Pancreas (tissue), 10 donors: ENCODE data around the gene GRPEL2. TPM values are rescaled to one million over a fixed set of nuclear protein-coding genes. Genes with fewer than 3 reads are reported as not detected.

Experiments
- ATAC-seq, 4 donors: fragments of 200-7000 bp; cut with Tn5 transposase; one replicate each; pipeline versions ENCODE4 v1.8.0 to v1.9.1; 2020; ENCODE audit warnings: mild to moderate bottlenecking in 4 of 4, moderate library complexity in 4 of 4
- DNase-seq, 6 donors: peaks; one replicate each; pipeline ENCODE4 v3.0.0-alpha.2; 2020
- FAIRE-seq: peaks from 2 replicates; lab custom pipeline; 2012; peaks lifted over from hg19 to GRCh38; lab: Jason Lieb, UNC
- H3K27ac ChIP-seq, 4 donors: fragments of 200-600 bp; sonication (generic); 1 replicate in 3 of 4; 2 replicates in 1 of 4; pipeline versions ENCODE4 v1.5.0 to v1.8.0; 2020
- H3K27me3 ChIP-seq, 4 donors: fragments of 200-600 bp; one replicate each; pipeline ENCODE4 v1.8.0; 2021
- H3K36me3 ChIP-seq, 3 donors: fragments of 200-600 bp; sonication (generic) in 1 of 3; one replicate each; pipeline versions ENCODE4 v1.5.0 to v1.8.0; 2020 to 2021
- H3K4me1 ChIP-seq, 3 donors: fragments of 200-600 bp; one replicate each; pipeline ENCODE4 v1.8.0; 2021
- H3K4me3 ChIP-seq, 4 donors: fragments of 200-600 bp; sonication (generic) in 2 of 4; one replicate each; pipeline versions ENCODE4 v1.5.0 to v1.8.0; 2020 to 2021
- H3K9me3 ChIP-seq, 4 donors: fragments of 200-600 bp; one replicate each; pipeline ENCODE4 v1.8.0; 2021
- WGBS, 2 donors: extraction: QIAGEN DNeasy Blood & Tissue Kit; methylation state at CpG; one replicate each; pipeline ENCODE4 v1.1.7; 2013; 5-methylcytosine and 5-hydroxymethylcytosine counted together
- intact Hi-C, 3 donors: fragments of 100-400 bp; cut with DNase I; formaldehyde crosslinking; loops; one replicate each; pipeline versions ENCODE4 v1.11.1 to v1.14.2; 2022
- polyA plus RNA-seq, 2 donors: library from polyadenylated mRNA; stranded (reverse); fragments of 200-250 nt; gene quantifications; one replicate each; pipeline ENCODE4 v1.2.3, GENCODE V29; 2013
- total RNA-seq, 6 donors: library from RNA; stranded (reverse); fragmentation: NEBNext Ultra II Directional in 4 of 6; extraction: Animal tissue kit (Norgen Biotek cat#: 25700) in 4 of 6; gene quantifications; one replicate each; pipeline versions ENCODE4 v1.2.1 to v1.2.4, GENCODE V29; 2021 to 2023
- TF ChIP-seq, protein P1 (sequence below), 4 donors: fragments of 200-600 bp; sonication (generic) in 3 of 4; IDR thresholded peaks; one replicate each; pipeline versions ENCODE4 v1.5.0 to v1.8.0; 2021; ENCODE audit warnings: antibody characterized with exemption in 4 of 4
- donor health status: healthy with polysubstance abuse.
- donor health status: DM: no; HTN: no; CAD: no; lungs with moderate emphysema.
- donor health status: DM: no; HTN: no; CAD: no.
- donor health status: control.
- donor health status: control.
- donor health status: Bipolar disorder and iron deficiency.
- donor health status: DM: yes; HTN: yes; CAD: no.
- donor health status: DM: no; HTN: no; CAD: no.
- donor health status: DM: no; HTN: no; CAD: no.
- donor health status: DM: yes; HTN: yes; CAD: no.

GRPEL2 gene
- total and polyA plus RNA-seq, 8 donors = 2.1 to 9.0 (median 4.4) TPM

GRCh38 chr5:149323210-149323609, 22.1 kb upstream of the GRPEL2 start:
- Histone ChIP-seq H3K4me3 (no peak overlapping the region), H3K36me3 (no peaks in the 10 kb centered on the region), H3K27me3 (no peaks in the 10 kb centered on the region), H3K4me1 (peaks cover 7 to 10% (median 9%) of the 10 kb centered on the region in 3 donors), H3K27ac (no peak overlapping the region), H3K9me3 (no peaks in the 10 kb centered on the region)
- intact Hi-C loops = no loop called here
- TF ChIP-seq, protein P1, sequence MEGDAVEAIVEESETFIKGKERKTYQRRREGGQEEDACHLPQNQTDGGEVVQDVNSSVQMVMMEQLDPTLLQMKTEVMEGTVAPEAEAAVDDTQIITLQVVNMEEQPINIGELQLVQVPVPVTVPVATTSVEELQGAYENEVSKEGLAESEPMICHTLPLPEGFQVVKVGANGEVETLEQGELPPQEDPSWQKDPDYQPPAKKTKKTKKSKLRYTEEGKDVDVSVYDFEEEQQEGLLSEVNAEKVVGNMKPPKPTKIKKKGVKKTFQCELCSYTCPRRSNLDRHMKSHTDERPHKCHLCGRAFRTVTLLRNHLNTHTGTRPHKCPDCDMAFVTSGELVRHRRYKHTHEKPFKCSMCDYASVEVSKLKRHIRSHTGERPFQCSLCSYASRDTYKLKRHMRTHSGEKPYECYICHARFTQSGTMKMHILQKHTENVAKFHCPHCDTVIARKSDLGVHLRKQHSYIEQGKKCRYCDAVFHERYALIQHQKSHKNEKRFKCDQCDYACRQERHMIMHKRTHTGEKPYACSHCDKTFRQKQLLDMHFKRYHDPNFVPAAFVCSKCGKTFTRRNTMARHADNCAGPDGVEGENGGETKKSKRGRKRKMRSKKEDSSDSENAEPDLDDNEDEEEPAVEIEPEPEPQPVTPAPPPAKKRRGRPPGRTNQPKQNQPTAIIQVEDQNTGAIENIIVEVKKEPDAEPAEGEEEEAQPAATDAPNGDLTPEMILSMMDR (IDR thresholded peaks at IDR 0.05) = no peak
- ATAC-seq (no peak), DNase-seq (no peak), FAIRE-seq (no peak)

- H3K9me3 ChIP-seq = no peaks in the 10 kb centered on the region
- peaks cover 7 to 10% (median 9%) of the 10 kb centered on the region in 3 donors for H3K4me1 ChIP-seq
- TF ChIP-seq, protein P1 (IDR thresholded peaks at IDR 0.05) = no peak
- DNase-seq (no peak), FAIRE-seq (no peak), ATAC-seq (no peak)
- 65 to 76% methylated on average over 2 of the region's 2 CpGs for WGBS, 2 donors
- no peaks in the 10 kb centered on the region for H3K27me3 ChIP-seq
- H3K36me3 ChIP-seq = no peaks in the 10 kb centered on the region
- intact Hi-C loops = no loop called here
- H3K4me3 ChIP-seq = no peak overlapping the region
- no peak overlapping the region for H3K27ac ChIP-seq
These were observed 21.6 kb upstream of the GRPEL2 start for GRCh38 chr5:149323621-149324205.

DNA sequence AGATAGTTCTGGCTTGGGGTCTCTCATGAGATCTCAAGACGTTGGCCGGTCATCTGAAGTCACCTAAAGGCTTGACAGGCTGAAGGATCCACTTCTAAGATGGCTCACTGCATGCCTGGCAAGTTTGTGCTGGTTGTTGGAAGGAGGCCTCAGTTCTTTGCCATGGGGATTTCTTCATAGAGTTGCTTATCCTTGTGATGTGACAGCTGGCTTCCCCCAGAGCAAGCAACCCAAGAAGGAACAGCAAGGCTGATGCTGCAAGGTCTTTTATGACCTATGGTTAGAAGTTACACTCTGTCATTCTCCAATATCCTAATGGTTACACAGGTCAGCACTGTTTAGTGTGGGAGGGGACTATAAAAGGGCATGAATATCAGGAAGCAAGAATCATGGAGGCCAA, 20.7 kb upstream of the GRPEL2 start:
- Histone ChIP-seq H3K4me3 (no peak overlapping the region), H3K9me3 (no peaks in the 10 kb centered on the region), H3K27me3 (no peaks in the 10 kb centered on the region), H3K27ac (no peak overlapping the region), H3K4me1 (peaks cover 7 to 10% (median 9%) of the 10 kb centered on the region in 3 donors), H3K36me3 (no peaks in the 10 kb centered on the region)
- WGBS, 2 donors = 87 to 92% methylated on average over 2 of the region's 2 CpGs
- FAIRE-seq (no peak), DNase-seq (no peak), ATAC-seq (no peak)
- TF ChIP-seq, protein P1 (IDR thresholded peaks at IDR 0.05) = no peak
- intact Hi-C loops = no loop called here

DNA sequence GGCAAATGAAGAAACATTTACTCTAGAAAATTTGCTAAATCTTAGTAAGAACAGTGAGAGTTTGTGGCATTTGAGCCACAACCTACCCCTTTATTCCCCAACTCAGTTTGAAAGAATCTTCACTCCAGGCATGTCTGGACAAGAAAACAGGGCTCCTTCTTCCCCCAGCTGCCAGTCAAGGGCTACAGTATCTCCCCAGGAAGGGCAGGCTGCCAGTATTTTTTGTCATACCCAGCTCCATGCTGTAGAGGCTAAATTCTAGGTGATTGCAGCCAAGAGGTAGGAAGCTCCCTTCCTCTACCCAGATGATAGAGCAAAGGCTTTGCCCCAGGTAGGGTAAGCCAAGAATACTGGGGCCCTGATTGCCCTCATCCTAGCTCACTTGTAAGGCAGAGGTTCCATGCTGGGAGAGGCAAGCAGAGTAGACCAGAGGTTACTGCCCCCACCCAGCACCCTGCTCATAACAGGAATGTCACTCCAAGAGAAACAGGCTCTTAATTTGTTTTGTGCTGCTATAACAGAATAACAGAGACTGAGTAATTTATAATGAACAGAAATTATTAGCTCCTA, 20.0 kb upstream of the GRPEL2 start:
- no peak overlapping the region for H3K4me3 ChIP-seq
- TF ChIP-seq, protein P1 (IDR thresholded peaks at IDR 0.05) = no peak
- H3K36me3 ChIP-seq = no peaks in the 10 kb centered on the region
- ATAC-seq = no peak
- H3K27me3 ChIP-seq = no peaks in the 10 kb centered on the region
- intact Hi-C loops = no loop called here
- H3K4me1 ChIP-seq = peaks cover 6 to 9% (median 8%) of the 10 kb centered on the region in 3 donors
- no peak overlapping the region for H3K27ac ChIP-seq
- H3K9me3 ChIP-seq = no peaks in the 10 kb centered on the region
- DNase-seq = no peak
- no peak for FAIRE-seq

DNA sequence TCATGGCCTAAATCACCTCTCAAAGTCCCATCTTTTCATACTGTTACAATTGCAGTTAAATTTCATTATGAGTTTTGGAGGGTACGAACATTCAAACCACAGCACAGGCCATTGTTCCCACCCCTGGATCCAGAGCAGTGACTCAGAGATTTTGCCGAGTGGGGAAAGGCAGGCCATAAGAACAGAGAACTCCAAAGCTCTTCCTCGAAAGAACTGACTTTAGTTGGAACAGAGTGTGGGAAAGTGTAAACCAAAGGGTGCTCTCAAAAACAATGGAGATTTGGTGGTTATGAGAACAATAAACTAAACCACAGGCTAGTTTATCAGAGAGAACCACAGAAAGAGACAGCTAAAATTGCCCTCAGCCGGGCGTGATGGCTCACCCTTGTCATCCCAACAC, 19.4 kb upstream of the GRPEL2 start:
- Histone ChIP-seq H3K27ac (no peak overlapping the region), H3K27me3 (no peaks in the 10 kb centered on the region), H3K36me3 (no peaks in the 10 kb centered on the region), H3K9me3 (no peaks in the 10 kb centered on the region), H3K4me1 (peaks cover 0 to 3% (median 2%) of the 10 kb centered on the region in 3 donors), H3K4me3 (no peak overlapping the region)
- intact Hi-C loops = no loop called here
- TF ChIP-seq, protein P1 (IDR thresholded peaks at IDR 0.05) = no peak
- FAIRE-seq (no peak), DNase-seq (no peak), ATAC-seq (no peak)
- WGBS, 2 donors = 89 to 94% methylated on average over 5 of the region's 5 CpGs
